C4-2B (cell line): ENCODE data around the gene DDX24.

Source experiments
- ZFX ChIP-seq: fragments of 450-650 bp; IDR thresholded peaks from 2 replicates; pipeline ENCODE4 v1.6.1; 2017
- TF ChIP-seq, protein P1 (sequence below): fragments of 450-650 bp; conservative IDR thresholded peaks from 2 replicates; pipeline ENCODE4 v1.5.1; 2017; ENCODE audit warnings: mild to moderate bottlenecking

DNA sequence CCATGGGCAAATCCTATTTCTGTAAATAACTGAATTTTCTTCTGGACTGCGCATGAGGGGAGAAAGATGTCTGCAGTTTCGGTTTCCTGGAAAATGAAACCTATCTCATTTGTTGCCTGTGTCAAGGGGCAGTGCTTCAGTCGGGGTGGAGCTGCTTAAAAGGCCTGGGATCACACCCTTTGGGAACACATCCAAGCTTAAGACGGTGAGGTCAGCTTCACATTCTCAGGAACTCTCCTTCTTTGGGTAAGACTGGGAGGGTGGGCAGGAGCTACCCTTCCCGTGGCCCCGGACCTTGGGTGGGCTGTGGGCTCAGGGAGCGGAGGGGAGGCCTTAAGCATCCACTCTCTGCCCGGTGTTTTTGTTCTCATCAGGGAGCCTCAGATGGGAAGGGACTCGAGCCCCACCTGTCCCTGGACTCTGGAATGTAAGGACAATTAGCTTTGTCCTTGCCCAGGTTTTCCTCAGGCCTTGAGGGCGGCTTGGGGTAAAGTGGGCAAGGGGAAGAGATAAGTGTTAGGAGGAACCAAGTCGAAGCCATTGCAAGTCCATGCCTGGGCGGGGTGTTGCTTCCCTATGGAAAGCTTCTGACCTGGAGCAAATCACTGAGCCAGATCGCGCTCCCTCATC, 29.7 kb upstream of the DDX24 start, which contains the start of gene IFI27:
- TF ChIP-seq, protein P1, sequence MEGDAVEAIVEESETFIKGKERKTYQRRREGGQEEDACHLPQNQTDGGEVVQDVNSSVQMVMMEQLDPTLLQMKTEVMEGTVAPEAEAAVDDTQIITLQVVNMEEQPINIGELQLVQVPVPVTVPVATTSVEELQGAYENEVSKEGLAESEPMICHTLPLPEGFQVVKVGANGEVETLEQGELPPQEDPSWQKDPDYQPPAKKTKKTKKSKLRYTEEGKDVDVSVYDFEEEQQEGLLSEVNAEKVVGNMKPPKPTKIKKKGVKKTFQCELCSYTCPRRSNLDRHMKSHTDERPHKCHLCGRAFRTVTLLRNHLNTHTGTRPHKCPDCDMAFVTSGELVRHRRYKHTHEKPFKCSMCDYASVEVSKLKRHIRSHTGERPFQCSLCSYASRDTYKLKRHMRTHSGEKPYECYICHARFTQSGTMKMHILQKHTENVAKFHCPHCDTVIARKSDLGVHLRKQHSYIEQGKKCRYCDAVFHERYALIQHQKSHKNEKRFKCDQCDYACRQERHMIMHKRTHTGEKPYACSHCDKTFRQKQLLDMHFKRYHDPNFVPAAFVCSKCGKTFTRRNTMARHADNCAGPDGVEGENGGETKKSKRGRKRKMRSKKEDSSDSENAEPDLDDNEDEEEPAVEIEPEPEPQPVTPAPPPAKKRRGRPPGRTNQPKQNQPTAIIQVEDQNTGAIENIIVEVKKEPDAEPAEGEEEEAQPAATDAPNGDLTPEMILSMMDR = no peak
- no peak for TF ChIP-seq ZFX
